ENCODE data around the gene TSPAN14. TPM values are rescaled to one million over a fixed set of nuclear protein-coding genes. Genes with fewer than 3 reads are reported as not detected.
A peak's percentile ranks its signal among the peaks of the same experiment; 100 is the strongest.

TSPAN14 gene
- total and polyA plus RNA-seq, 2 of the 13 experiments (the other 11 are each of a cell fraction or from before 2014, with no cell fraction given), result 24.1 to 80.6 TPM

DNA sequence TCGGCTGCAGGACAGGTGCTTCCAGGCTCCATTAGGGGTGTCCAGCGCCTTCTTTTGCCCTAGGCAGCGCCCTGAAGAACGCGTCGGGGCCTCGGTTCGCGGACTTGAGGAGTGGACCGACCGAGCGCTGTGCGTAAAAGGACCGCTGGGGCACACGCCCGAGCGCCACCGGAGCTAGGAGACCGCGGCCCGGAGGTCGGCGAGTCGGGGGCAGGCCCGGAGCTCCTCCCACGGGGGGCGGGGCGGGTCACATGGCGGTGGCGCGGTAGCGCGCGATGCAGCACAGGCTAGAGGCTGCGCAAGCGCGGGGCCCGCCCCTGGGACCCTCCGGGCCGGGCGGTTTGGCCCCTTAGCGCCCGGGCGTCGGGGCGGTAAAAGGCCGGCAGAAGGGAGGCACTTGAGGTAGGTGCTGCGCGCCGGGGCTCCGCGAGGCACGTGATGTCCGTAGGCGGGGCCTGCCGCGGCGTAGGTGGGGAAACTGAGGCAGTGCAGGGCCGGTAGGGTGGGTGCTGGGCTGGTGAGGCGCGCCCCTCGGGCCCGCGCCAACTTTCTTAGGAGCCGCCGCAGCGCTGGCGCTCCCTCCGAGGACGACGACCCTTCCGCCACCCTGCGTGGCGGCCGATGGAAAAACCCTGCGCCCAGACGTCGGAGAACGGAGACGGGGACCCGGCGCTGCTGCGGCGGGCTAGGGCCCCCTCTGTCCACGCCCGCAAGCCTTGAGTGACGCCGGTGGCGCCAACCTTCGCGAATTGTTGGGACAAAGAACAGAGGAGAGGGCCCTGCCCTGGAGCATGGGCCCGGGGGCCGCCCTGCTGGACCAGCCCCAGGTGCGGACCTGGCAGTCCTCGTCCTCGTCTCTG lies 45.6 kb upstream of the TSPAN14 start, which contains the start of gene PRXL2A (continued):
- TF ChIP-seq ELF4 (CRISPR knock-in tag; IDR thresholded peaks at IDR 0.05; ENCODE audit: borderline replicate concordance) (0 out of 2 replicates have a peak, but pooled peaks have one; percentile 14), MBD4 (IDR thresholded peaks at IDR 0.05; ENCODE audit: borderline replicate concordance, low read length) (no peak), ZNF576 (CRISPR knock-in tag; IDR thresholded peaks at IDR 0.05) (peak; percentile 52; the same call in 1 of the 2 replicates), REPIN1 (CRISPR knock-in tag; IDR thresholded peaks at IDR 0.05; ENCODE audit: borderline replicate concordance, low read depth) (peak; percentile 81; the same call in 1 of the 2 replicates), HNF1B (CRISPR knock-in tag; IDR thresholded peaks at IDR 0.05) (0 out of 2 replicates have a peak, but pooled peaks have one; percentile 53), NCOA1 (CRISPR knock-in tag; IDR thresholded peaks at IDR 0.05) (0 out of 2 replicates have a peak, but pooled peaks have one; percentile 43), HMG20B (CRISPR knock-in tag; conservative IDR thresholded peaks at IDR 0.05) (no peak), NFRKB (IDR thresholded peaks at IDR 0.05) (no peak), ZNF337 (CRISPR knock-in tag; IDR thresholded peaks at IDR 0.05; ENCODE audit: borderline replicate concordance, low read depth) (no peak), ZNF10 (CRISPR knock-in tag; IDR thresholded peaks at IDR 0.05; ENCODE audit: borderline replicate concordance, low read depth) (no peak), ZNF501 (CRISPR knock-in tag; IDR thresholded peaks at IDR 0.05) (peak; percentile 45; the same call in 1 of the 2 replicates), ZNF558 (CRISPR knock-in tag; IDR thresholded peaks at IDR 0.05; ENCODE audit: borderline replicate concordance) (no peak; the same call in 1 of the 2 replicates), ARID2 (CRISPR knock-in tag; IDR thresholded peaks at IDR 0.05; ENCODE audit: borderline replicate concordance) (no peak; the same call in 1 of the 2 replicates), GATA4 (IDR thresholded peaks at IDR 0.05; ENCODE audit: borderline replicate concordance, low read depth) (peak; percentile 63; the same call in 1 of the 2 replicates), ZNF431 (CRISPR knock-in tag; IDR thresholded peaks at IDR 0.05; ENCODE audit: borderline replicate concordance, low read depth) (0 out of 2 replicates have a peak, but pooled peaks have one; percentile 46), MTF2 (CRISPR knock-in tag; IDR thresholded peaks at IDR 0.05; ENCODE audit: borderline replicate concordance) (peak; percentile 86; the same call in 1 of the 2 replicates), ZNF362 (CRISPR knock-in tag; IDR thresholded peaks at IDR 0.05; ENCODE audit: borderline replicate concordance) (peak; percentile 80), ZNF644 (CRISPR knock-in tag; IDR thresholded peaks at IDR 0.05; ENCODE audit: low read depth) (no peak)
- TF ChIP-seq, protein P1, sequence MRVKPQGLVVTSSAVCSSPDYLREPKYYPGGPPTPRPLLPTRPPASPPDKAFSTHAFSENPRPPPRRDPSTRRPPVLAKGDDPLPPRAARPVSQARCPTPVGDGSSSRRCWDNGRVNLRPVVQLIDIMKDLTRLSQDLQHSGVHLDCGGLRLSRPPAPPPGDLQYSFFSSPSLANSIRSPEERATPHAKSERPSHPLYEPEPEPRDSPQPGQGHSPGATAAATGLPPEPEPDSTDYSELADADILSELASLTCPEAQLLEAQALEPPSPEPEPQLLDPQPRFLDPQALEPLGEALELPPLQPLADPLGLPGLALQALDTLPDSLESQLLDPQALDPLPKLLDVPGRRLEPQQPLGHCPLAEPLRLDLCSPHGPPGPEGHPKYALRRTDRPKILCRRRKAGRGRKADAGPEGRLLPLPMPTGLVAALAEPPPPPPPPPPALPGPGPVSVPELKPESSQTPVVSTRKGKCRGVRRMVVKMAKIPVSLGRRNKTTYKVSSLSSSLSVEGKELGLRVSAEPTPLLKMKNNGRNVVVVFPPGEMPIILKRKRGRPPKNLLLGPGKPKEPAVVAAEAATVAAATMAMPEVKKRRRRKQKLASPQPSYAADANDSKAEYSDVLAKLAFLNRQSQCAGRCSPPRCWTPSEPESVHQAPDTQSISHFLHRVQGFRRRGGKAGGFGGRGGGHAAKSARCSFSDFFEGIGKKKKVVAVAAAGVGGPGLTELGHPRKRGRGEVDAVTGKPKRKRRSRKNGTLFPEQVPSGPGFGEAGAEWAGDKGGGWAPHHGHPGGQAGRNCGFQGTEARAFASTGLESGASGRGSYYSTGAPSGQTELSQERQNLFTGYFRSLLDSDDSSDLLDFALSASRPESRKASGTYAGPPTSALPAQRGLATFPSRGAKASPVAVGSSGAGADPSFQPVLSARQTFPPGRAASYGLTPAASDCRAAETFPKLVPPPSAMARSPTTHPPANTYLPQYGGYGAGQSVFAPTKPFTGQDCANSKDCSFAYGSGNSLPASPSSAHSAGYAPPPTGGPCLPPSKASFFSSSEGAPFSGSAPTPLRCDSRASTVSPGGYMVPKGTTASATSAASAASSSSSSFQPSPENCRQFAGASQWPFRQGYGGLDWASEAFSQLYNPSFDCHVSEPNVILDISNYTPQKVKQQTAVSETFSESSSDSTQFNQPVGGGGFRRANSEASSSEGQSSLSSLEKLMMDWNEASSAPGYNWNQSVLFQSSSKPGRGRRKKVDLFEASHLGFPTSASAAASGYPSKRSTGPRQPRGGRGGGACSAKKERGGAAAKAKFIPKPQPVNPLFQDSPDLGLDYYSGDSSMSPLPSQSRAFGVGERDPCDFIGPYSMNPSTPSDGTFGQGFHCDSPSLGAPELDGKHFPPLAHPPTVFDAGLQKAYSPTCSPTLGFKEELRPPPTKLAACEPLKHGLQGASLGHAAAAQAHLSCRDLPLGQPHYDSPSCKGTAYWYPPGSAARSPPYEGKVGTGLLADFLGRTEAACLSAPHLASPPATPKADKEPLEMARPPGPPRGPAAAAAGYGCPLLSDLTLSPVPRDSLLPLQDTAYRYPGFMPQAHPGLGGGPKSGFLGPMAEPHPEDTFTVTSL (CRISPR knock-in tag; IDR thresholded peaks at IDR 0.05; ENCODE audit: borderline replicate concordance), result peak; percentile 41; the same call in 1 of the 2 replicates
